Keratinocyte (primary cell): Measurements from ENCODE around the gene LRIG3. TPM values are rescaled to one million over a fixed set of nuclear protein-coding genes. Genes with fewer than 3 reads are reported as not detected.
A peak's percentile ranks its signal among the peaks of the same experiment; 100 is the strongest.

Source experiments
- DNase-seq: peaks from one replicate; pipeline ENCODE4 v3.0.0-alpha.2; 2011; ENCODE audit warnings: low read depth, missing footprints, low spot score
- FAIRE-seq: peaks from 2 replicates; lab custom pipeline; 2011; peaks lifted over from hg19 to GRCh38; lab: Jason Lieb, UNC
- H2AFZ ChIP-seq: 2 replicates; pipeline ENCODE4 v1.6.0; 2012; ENCODE audit warnings: low read length, control low read depth, inconsistent platforms; ENCODE audit not compliant: control insufficient read depth
- H3K27ac ChIP-seq: 2 replicates; pipeline ENCODE4 v1.5.1; 2011; ENCODE audit warnings: low read length; ENCODE audit not compliant: control insufficient read depth, insufficient read depth
- H3K27me3 ChIP-seq: 3 replicates; pipeline ENCODE4 v1.6.0; 2011; ENCODE audit warnings: low read length; ENCODE audit not compliant: control insufficient read depth, insufficient read depth; ENCODE audit errors: extremely low read depth
- H3K36me3 ChIP-seq, 2 experiments: 2 replicates in 1 of 2; 3 replicates in 1 of 2; pipeline ENCODE4 v1.5.1; 2011; ENCODE audit warnings: low read length in 2 of 2, mild to moderate bottlenecking in 1 of 2; ENCODE audit not compliant: control insufficient read depth in 2 of 2, insufficient read depth in 2 of 2; ENCODE audit errors: extremely low read depth in 1 of 2
- H3K4me1 ChIP-seq: 3 replicates; pipeline ENCODE4 v1.5.1; 2011; ENCODE audit warnings: low read length; ENCODE audit not compliant: control insufficient read depth, insufficient read depth; ENCODE audit errors: extremely low read depth
- H3K4me2 ChIP-seq: 3 replicates; pipeline ENCODE4 v1.6.0; 2011; ENCODE audit warnings: low read depth, low read length; ENCODE audit not compliant: control insufficient read depth, insufficient read depth; ENCODE audit errors: extremely low read depth
- H3K4me3 ChIP-seq, 3 experiments: fragments of 200-600 bp in 1 of 3; sonication (generic) in 1 of 3; 2 replicates in 2 of 3; 3 replicates in 1 of 3; pipeline ENCODE4 v1.5.1; 2011 to 2016; ENCODE audit warnings: low read length in 3 of 3, mild to moderate bottlenecking in 3 of 3, control low read depth in 2 of 3, inconsistent platforms in 1 of 3, low read depth in 1 of 3, mixed read lengths in 1 of 3, mixed run types in 1 of 3, moderate library complexity in 1 of 3; ENCODE audit not compliant: control insufficient read depth in 2 of 3, insufficient read depth in 2 of 3; ENCODE audit errors: extremely low read depth in 1 of 3
- H3K79me2 ChIP-seq: 2 replicates; pipeline ENCODE4 v1.6.0; 2012; ENCODE audit warnings: low read length; ENCODE audit not compliant: control insufficient read depth, insufficient read depth
- H3K9ac ChIP-seq: 3 replicates; pipeline ENCODE4 v1.6.0; 2011; ENCODE audit warnings: low read length; ENCODE audit not compliant: control insufficient read depth, insufficient read depth; ENCODE audit errors: extremely low read depth
- H3K9me1 ChIP-seq: 3 replicates; pipeline ENCODE4 v1.6.0; 2011; ENCODE audit warnings: low read length; ENCODE audit not compliant: control insufficient read depth, insufficient read depth; ENCODE audit errors: extremely low read depth
- H3K9me3 ChIP-seq: 2 replicates; pipeline ENCODE4 v1.5.1; 2012; ENCODE audit warnings: low read depth, low read length; ENCODE audit not compliant: control insufficient read depth
- H4K20me1 ChIP-seq: 3 replicates; pipeline ENCODE4 v1.6.0; 2011; ENCODE audit warnings: low read length; ENCODE audit not compliant: control insufficient read depth, insufficient read depth; ENCODE audit errors: extremely low read depth
- CTCF ChIP-seq, 3 experiments: IDR thresholded peaks in 1 of 3; conservative IDR thresholded peaks in 1 of 3; optimal IDR thresholded peaks in 1 of 3; 2 replicates in 2 of 3; 3 replicates in 1 of 3; pipeline versions ENCODE3 to v1.5.1; 2011; ENCODE audit warnings: low read length in 3 of 3, mild to moderate bottlenecking in 3 of 3, moderate library complexity in 2 of 3, control low read depth in 1 of 3, inconsistent platforms in 1 of 3; ENCODE audit not compliant: insufficient read depth in 2 of 3; ENCODE audit errors: extremely low read depth in 1 of 3
- EZH2 ChIP-seq: IDR thresholded peaks from one replicate; pipeline ENCODE4 v1.6.1; 2012; ENCODE audit warnings: inconsistent platforms, mild to moderate bottlenecking, low read length, moderate library complexity
- dilution Hi-C: fragments of 300-500 bp; cut with MboI; formaldehyde crosslinking; loops from one replicate; pipeline ENCODE4 v1.7.0; 2020; ENCODE audit warnings: low sequenced_read_pairs; ENCODE audit not compliant: extremely low pct_ligation_motif_present
- polyA plus RNA-seq, 5 experiments: library from polyadenylated mRNA; depleted of rRNA in 3 of 5; stranded (reverse) in 3 of 5; stranded (forward) in 1 of 5; unstranded in 1 of 5; fragments of >200 nt; gene quantifications; 1 replicate in 1 of 5; 2 replicates in 3 of 5; 3 replicates in 1 of 5; pipeline versions ENCODE4 v1.2.1 to v1.2.3, GENCODE V29; 2011 to 2012; ENCODE audit warnings: missing spikeins in 2 of 5, low read depth in 1 of 5, low replicate concordance in 1 of 5

The LRIG3 gene
- polyA plus RNA-seq, 1 donor (not counting 4 experiments of a cell fraction or from before 2014, with no cell fraction given): 30.9 TPM

GRCh38 chr12:58850826-58851225 is 69.5 kb downstream of the LRIG3 start:
- no peaks in the 10 kb centered on the region for H4K20me1 ChIP-seq
- no peak for DNase-seq
- no peaks in the 10 kb centered on the region for H3K79me2 ChIP-seq
- peaks cover 12% of the 10 kb centered on the region for H3K4me1 ChIP-seq
- H3K9me3 ChIP-seq: no peaks in the 10 kb centered on the region
- no peak overlapping the region for H3K4me2 ChIP-seq
- no peak overlapping the region for H3K4me3 ChIP-seq
- dilution Hi-C loops: no loop called here
- H3K36me3 ChIP-seq: no peaks in the 10 kb centered on the region
- H3K9me1 ChIP-seq: no peaks in the 10 kb centered on the region
- no peak for TF ChIP-seq EZH2
- no peak for TF ChIP-seq CTCF (optimal IDR thresholded peaks at IDR 0.05 in 1 of 3, IDR thresholded peaks at IDR 0.05 in 1 of 3, conservative IDR thresholded peaks at IDR 0.05 in 1 of 3; ENCODE audit: extremely low read depth in 1 of 3, insufficient read depth in 2 of 3, low read length in 3 of 3)
- H2AFZ ChIP-seq: no peak overlapping the region
- peak; percentile 71 for FAIRE-seq
- no peak overlapping the region for H3K27ac ChIP-seq
- no peak overlapping the region for H3K9ac ChIP-seq
- H3K27me3 ChIP-seq: no peaks in the 10 kb centered on the region

- dilution Hi-C loops: no loop called here
- H2AFZ ChIP-seq: no peak overlapping the region
- no peaks in the 10 kb centered on the region for H3K36me3 ChIP-seq
- peaks cover 12% of the 10 kb centered on the region for H3K4me1 ChIP-seq
- FAIRE-seq (peak; percentile 77), DNase-seq (peak; percentile 11)
- H3K27ac ChIP-seq: no peak overlapping the region
- H3K4me2 ChIP-seq: peak overlapping the region; percentile 49
- no peaks in the 10 kb centered on the region for H4K20me1 ChIP-seq
- no peaks in the 10 kb centered on the region for H3K9me1 ChIP-seq
- H3K4me3 ChIP-seq: no peak overlapping the region
- no peaks in the 10 kb centered on the region for H3K79me2 ChIP-seq
- no peaks in the 10 kb centered on the region for H3K9me3 ChIP-seq
- no peak for TF ChIP-seq EZH2
- no peak for TF ChIP-seq CTCF (optimal IDR thresholded peaks at IDR 0.05 in 1 of 3, IDR thresholded peaks at IDR 0.05 in 1 of 3, conservative IDR thresholded peaks at IDR 0.05 in 1 of 3; ENCODE audit: extremely low read depth in 1 of 3, insufficient read depth in 2 of 3, low read length in 3 of 3)
- no peak overlapping the region for H3K9ac ChIP-seq
- no peaks in the 10 kb centered on the region for H3K27me3 ChIP-seq
Measured at GRCh38 chr12:58847901-58848600, 72.3 kb downstream of the LRIG3 start.
